Activated CD8-positive, alpha-beta memory T cell treated with anti-CD3 and anti-CD28 coated beads, Interleukin-2, amount 50 U/mL, for 48 hours (primary cell): ENCODE measurements around the gene E2F2.
A peak's percentile ranks its signal among the peaks of the same experiment; 100 is the strongest.

Source experiments
- DNase-seq: peaks from one replicate; pipeline ENCODE4 v3.0.0-alpha.2; 2020

E2F2 gene

GRCh38 chr1:23530747-23531561 lies at the start of gene E2F2:
Gene E2F2, minus strand, starts transcription at chr1:23531233. Its CDS starts 440 bp downstream, at chr1:23530793.
- DNase-seq = peak; percentile 87

- DNase-seq = no peak
Measured at GRCh38 chr1:23578997-23579363, 47.9 kb upstream of the E2F2 start.

GRCh38 chr1:23578311-23578996 lies 47.4 kb upstream of the E2F2 start:
- no peak for DNase-seq

GRCh38 chr1:23577056-23578004 lies 46.3 kb upstream of the E2F2 start:
- DNase-seq = no peak

- no peak for DNase-seq
Measured at GRCh38 chr1:23576338-23577055, 45.5 kb upstream of the E2F2 start.

- DNase-seq = no peak
Measured at GRCh38 chr1:23575226-23575810, 44.3 kb upstream of the E2F2 start.

- DNase-seq = no peak
Measured at GRCh38 chr1:23574265-23574754, 43.3 kb upstream of the E2F2 start.

GRCh38 chr1:23573574-23574182 lies 42.6 kb upstream of the E2F2 start:
- no peak for DNase-seq

- no peak for DNase-seq
Measured at GRCh38 chr1:23571465-23571864, 40.4 kb upstream of the E2F2 start.

- DNase-seq = no peak
Measured at GRCh38 chr1:23570001-23570691, 39.1 kb upstream of the E2F2 start.

GRCh38 chr1:23568608-23569383 lies 37.8 kb upstream of the E2F2 start:
- no peak for DNase-seq

GRCh38 chr1:23567996-23568607 lies 37.1 kb upstream of the E2F2 start:
- DNase-seq = no peak

- no peak for DNase-seq
Measured at GRCh38 chr1:23567629-23567995, 36.6 kb upstream of the E2F2 start.

GRCh38 chr1:23566304-23566703 lies 35.3 kb upstream of the E2F2 start:
- DNase-seq = no peak

GRCh38 chr1:23565776-23566175 lies 34.7 kb upstream of the E2F2 start:
- no peak for DNase-seq

- DNase-seq = no peak
Measured at GRCh38 chr1:23564529-23565122, 33.6 kb upstream of the E2F2 start.

- no peak for DNase-seq
Measured at GRCh38 chr1:23563755-23564374, 32.8 kb upstream of the E2F2 start.

- no peak for DNase-seq
Measured at GRCh38 chr1:23563003-23563402, 32.0 kb upstream of the E2F2 start.
